ENCODE data around the gene LARGE1.

GRCh38 chr22:33496112-33496511, 424.2 kb downstream of the LARGE1 start:
- no peak for TF ChIP-seq EZH2phosphoT487 (IDR thresholded peaks at IDR 0.05; ENCODE audit: insufficient read depth, low read depth)
- no peak for TF ChIP-seq EZH2 (IDR thresholded peaks at IDR 0.05; ENCODE audit: insufficient read depth, poor library complexity, severe bottlenecking)

Data from GM23248 (cell line).